HCT116 (cell line): ENCODE data around the gene APH1B. TPM values are rescaled to one million over a fixed set of nuclear protein-coding genes. Genes with fewer than 3 reads are reported as not detected.

Experiments used
- ATAC-seq: fragments of 200-7000 bp; cut with Tn5 transposase; 2 replicates; pipeline ENCODE4 v1.9.1; 2020; ENCODE audit warnings: mild to moderate bottlenecking, moderate library complexity
- BruUV-seq: library from RNA; stranded (reverse); fragments of 400-500 nt; replicated peaks from 2 replicates; lab custom pipeline; 2021; lab: Mats Ljungman, UMichigan
- CTCF ChIA-PET: fragments of 300-600 bp; sonication (Branson Sonifier 250); formaldehyde crosslinking; loops from one replicate; lab custom pipeline; 2021; ENCODE audit warnings: antibody characterized with exemption; lab: Charles Lee
- POLR2A ChIA-PET: fragments of 300-600, 350-600 bp; sonication (Branson Sonifier 250); formaldehyde crosslinking; loops from one replicate; lab custom pipeline; 2021; ENCODE audit warnings: antibody characterized with exemption; lab: Charles Lee
- RAD21 ChIA-PET, 2 experiments: fragments of 300-600 bp; sonication (Branson Sonifier 250); formaldehyde crosslinking; loops; one replicate each; lab custom pipeline; 2023; ENCODE audit warnings: low total read pairs in 2 of 2; ENCODE audit not compliant: uncharacterized antibody in 2 of 2, unreplicated experiment in 2 of 2, low non-redundant PET in 1 of 2; lab: Charles Lee
- DNase-seq: peaks from one replicate; pipeline ENCODE4 v3.0.0-alpha.2; 2010; ENCODE audit warnings: low read depth, low spot score
- H2AFZ ChIP-seq: fragments of 200-600 bp; shearing (Covaris generic), sonication (generic); 2 replicates; pipeline ENCODE4 v1.6.1; 2017; ENCODE audit warnings: low read depth, mixed run types, mixed read lengths, antibody characterized with exemption, low read length; ENCODE audit not compliant: poor library complexity, severe bottlenecking
- H3K27ac ChIP-seq: 2 replicates; pipeline ENCODE4 v1.5.1; 2012; ENCODE audit warnings: low read depth, low read length
- H3K27me3 ChIP-seq: fragments of 200-600 bp; sonication (generic); 2 replicates; pipeline ENCODE4 v1.6.1; 2016; ENCODE audit warnings: mixed run types, low read length, mixed read lengths; ENCODE audit not compliant: insufficient read depth
- H3K36me3 ChIP-seq, 2 experiments: fragments of 200-500 bp in 1 of 2; fragments of 200-600 bp in 1 of 2; sonication (Bioruptor generic) in 1 of 2; sonication (generic) in 1 of 2; 2 replicates each; pipeline versions ENCODE4 v1.5.1 to v1.6.1; 2014 to 2016; ENCODE audit warnings: low read length in 2 of 2, inconsistent platforms in 1 of 2, mixed read lengths in 1 of 2, mixed run types in 1 of 2; ENCODE audit not compliant: insufficient read depth in 2 of 2, control insufficient read depth in 1 of 2
- H3K4me1 ChIP-seq, 2 experiments: fragments of 200-600 bp in 1 of 2; sonication (generic) in 1 of 2; 2 replicates each; pipeline versions ENCODE4 v1.5.1 to v1.6.1; 2012 to 2017; ENCODE audit warnings: low read length in 2 of 2, inconsistent platforms in 1 of 2, mild to moderate bottlenecking in 1 of 2, mixed read lengths in 1 of 2, mixed run types in 1 of 2, moderate library complexity in 1 of 2; ENCODE audit not compliant: insufficient read depth in 2 of 2, control insufficient read depth in 1 of 2
- H3K4me2 ChIP-seq: fragments of 200-600 bp; sonication (generic); 2 replicates; pipeline ENCODE4 v1.6.1; 2017; ENCODE audit warnings: mixed run types, low read length, mixed read lengths
- H3K4me3 ChIP-seq, 2 experiments: fragments of 200-600 bp in 1 of 2; sonication (generic) in 1 of 2; replicated peaks in 1 of 2; 2 replicates each; pipeline ENCODE4 v1.5.1; 2011 to 2016; ENCODE audit warnings: low read length in 2 of 2, control low read depth in 1 of 2, low read depth in 1 of 2, mild to moderate bottlenecking in 1 of 2, mixed read lengths in 1 of 2, mixed run types in 1 of 2
- H3K79me2 ChIP-seq: fragments of 200-600 bp; sonication (generic); 2 replicates; pipeline ENCODE4 v1.6.1; 2017; ENCODE audit warnings: mild to moderate bottlenecking, mixed run types, low read length, moderate library complexity, mixed read lengths; ENCODE audit not compliant: insufficient read depth
- H3K9ac ChIP-seq: fragments of 200-600 bp; sonication (generic); 2 replicates; pipeline ENCODE4 v1.6.1; 2016; ENCODE audit warnings: low read length, mixed read lengths
- H3K9me2 ChIP-seq: fragments of 200-600 bp; sonication (generic), shearing (Covaris generic); 2 replicates; pipeline ENCODE4 v1.6.1; 2017; ENCODE audit warnings: mixed run types, mild to moderate bottlenecking, moderate library complexity; ENCODE audit not compliant: insufficient read depth
- H3K9me3 ChIP-seq, 2 experiments: fragments of 200-500 bp in 1 of 2; fragments of 200-600 bp in 1 of 2; sonication (Bioruptor generic) in 1 of 2; sonication (generic) in 1 of 2; 2 replicates each; pipeline ENCODE4 v1.6.1; 2014 to 2017; ENCODE audit warnings: low read length in 2 of 2, mixed read lengths in 2 of 2, inconsistent platforms in 1 of 2, low read depth in 1 of 2, mild to moderate bottlenecking in 1 of 2, mixed run types in 1 of 2, moderate library complexity in 1 of 2; ENCODE audit not compliant: control insufficient read depth in 1 of 2, insufficient read depth in 1 of 2
- H4K20me1 ChIP-seq: fragments of 200-600 bp; sonication (generic), shearing (Covaris generic); 2 replicates; pipeline ENCODE4 v1.6.1; 2017; ENCODE audit warnings: mixed run types, mild to moderate bottlenecking, moderate library complexity; ENCODE audit not compliant: insufficient read depth
- CBX3 ChIP-seq: IDR thresholded peaks from 2 replicates; pipeline ENCODE4 v1.6.1; 2012; ENCODE audit warnings: low read depth
- CEBPB ChIP-seq: IDR thresholded peaks from 2 replicates; pipeline ENCODE4 v1.6.1; 2012; ENCODE audit warnings: low read depth
- EGR1 ChIP-seq: IDR thresholded peaks from 2 replicates; pipeline ENCODE4 v1.6.1; 2012; ENCODE audit warnings: low read depth
- EZH2 ChIP-seq: fragments of 200-600 bp; sonication (generic); IDR thresholded peaks from 2 replicates; pipeline ENCODE4 v1.6.1; 2017; ENCODE audit warnings: antibody characterized with exemption, mixed run types
- EZH2phosphoT487 ChIP-seq: fragments of 200-600 bp; IDR thresholded peaks from 2 replicates; pipeline ENCODE4 v1.6.1; 2018; ENCODE audit warnings: antibody characterized with exemption, borderline replicate concordance
- FOSL1 ChIP-seq: IDR thresholded peaks from 2 replicates; pipeline ENCODE4 v1.6.1; 2012; ENCODE audit warnings: low read depth
- JUND ChIP-seq: IDR thresholded peaks from 2 replicates; pipeline ENCODE4 v1.6.1; 2012
- POLR2A ChIP-seq: IDR thresholded peaks from 2 replicates; pipeline ENCODE4 v1.7.0; 2011; ENCODE audit warnings: borderline replicate concordance; ENCODE audit not compliant: insufficient read depth, insufficient read length; ENCODE audit errors: extremely low read depth
- POLR2AphosphoS5 ChIP-seq: IDR thresholded peaks from 2 replicates; pipeline ENCODE4 v1.6.1; 2011; ENCODE audit warnings: mild to moderate bottlenecking, low read depth, low read length, moderate library complexity
- SIN3A ChIP-seq: IDR thresholded peaks from 2 replicates; pipeline ENCODE4 v1.6.1; 2012; ENCODE audit warnings: low read depth
- YY1 ChIP-seq: IDR thresholded peaks from 2 replicates; pipeline ENCODE4 v1.6.1; 2011; ENCODE audit warnings: low read length, low read depth, moderate library complexity, mild to moderate bottlenecking; ENCODE audit not compliant: insufficient replicate concordance; ENCODE audit errors: extremely low read depth
- intact Hi-C: fragments of 100-400 bp; cut with micrococcal nuclease; formaldehyde crosslinking; loops from 2 replicates; pipeline ENCODE4 v1.10.0; 2022
- total RNA-seq: library from RNA; stranded (reverse); gene quantifications from one replicate; pipeline ENCODE4 v1.2.1, GENCODE V29; 2021; ENCODE audit not compliant: unreplicated experiment
- TF ChIP-seq, protein P1 (sequence below): IDR thresholded peaks from 2 replicates; pipeline ENCODE4 v1.6.1; 2012
- TF ChIP-seq, protein P2 (sequence below): IDR thresholded peaks from 2 replicates; pipeline ENCODE4 v1.6.1; 2011; ENCODE audit warnings: mild to moderate bottlenecking, low read length, moderate library complexity; ENCODE audit not compliant: insufficient replicate concordance; ENCODE audit errors: extremely low read depth
- TF ChIP-seq, protein P3 (sequence below): IDR thresholded peaks from 2 replicates; pipeline ENCODE4 v1.6.1; 2012; ENCODE audit warnings: low read depth

APH1B gene
- total RNA-seq, 1 experiment from 2014 or later = 8.5 TPM

DNA sequence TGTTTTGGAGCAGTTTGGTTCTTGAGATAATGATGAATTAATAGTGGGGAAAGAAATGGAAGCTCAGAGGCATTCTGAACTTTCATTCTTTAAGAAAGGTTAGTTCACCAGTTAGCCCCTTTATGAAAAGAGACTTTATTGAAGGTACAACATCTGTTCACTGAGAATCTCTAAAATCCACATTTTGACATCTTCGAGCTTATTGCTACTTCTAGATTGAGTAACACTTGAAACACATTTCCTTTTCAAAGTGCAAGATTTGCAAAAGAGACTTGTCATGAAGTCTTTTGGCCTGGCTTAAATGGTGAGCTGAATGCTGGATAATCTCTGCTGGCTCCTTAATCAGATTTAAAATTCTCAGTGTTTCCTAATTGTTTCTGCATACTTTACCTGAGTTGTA lies 45.7 kb upstream of the APH1B start:
- Histone ChIP-seq H3K36me3 (no peaks in the 10 kb centered on the region), H4K20me1 (no peaks in the 10 kb centered on the region), H3K9me2 (no peaks in the 10 kb centered on the region), H3K27me3 (no peaks in the 10 kb centered on the region)
- ChIA-PET RAD21 (interaction anchor here in 1 of 2 experiments (0.7 kb wide), 1 partner anchor 48 kb away, joined by 3 read pairs; no protein-coding TSS in a partner anchor), CTCF (no interaction called here), POLR2A (no interaction called here)
- ATAC-seq (no peak), DNase-seq (no peak)
- no peak for TF ChIP-seq YY1
- TF ChIP-seq, all 23 proteins: peak for 0
- no peak overlapping the region for H2AFZ ChIP-seq
- H3K9me3 ChIP-seq = no peaks in the 10 kb centered on the region
- H3K4me2 ChIP-seq = no peak overlapping the region
- intact Hi-C loops = no loop called here
- no peak overlapping the region for H3K27ac ChIP-seq
- no TSS peak for BruUV-seq
- peaks cover 0 to 14% of the 10 kb centered on the region in 2 experiments; a peak in 2 of 4 replicates for H3K4me1 ChIP-seq
- no peaks in the 10 kb centered on the region for H3K79me2 ChIP-seq
- H3K4me3 ChIP-seq = no peak overlapping the region
- H3K9ac ChIP-seq = no peak overlapping the region

DNA sequence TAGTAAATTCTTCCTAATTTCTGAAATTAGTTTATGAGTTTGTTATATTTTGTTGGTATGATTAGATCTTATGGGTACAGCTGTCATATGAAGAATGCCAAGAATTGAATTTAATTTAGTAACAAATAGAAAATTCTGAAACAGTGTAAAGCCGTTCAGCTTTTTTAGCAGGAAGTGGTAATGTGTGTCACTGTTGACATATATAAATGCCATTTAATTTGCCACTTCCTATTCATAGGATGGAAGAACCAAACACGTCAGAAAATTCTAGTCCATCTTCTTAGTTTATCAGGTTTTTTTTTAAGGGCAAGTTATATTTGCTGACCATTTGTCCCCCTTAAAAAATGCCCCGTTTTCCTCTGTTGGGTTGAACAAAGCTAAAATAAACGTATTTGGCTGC lies 45.0 kb upstream of the APH1B start:
- no peaks in the 10 kb centered on the region for H3K79me2 ChIP-seq
- TF ChIP-seq EGR1 = no peak
- TF ChIP-seq, protein P1, sequence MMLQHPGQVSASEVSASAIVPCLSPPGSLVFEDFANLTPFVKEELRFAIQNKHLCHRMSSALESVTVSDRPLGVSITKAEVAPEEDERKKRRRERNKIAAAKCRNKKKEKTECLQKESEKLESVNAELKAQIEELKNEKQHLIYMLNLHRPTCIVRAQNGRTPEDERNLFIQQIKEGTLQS = no peak
- TF ChIP-seq, protein P2, sequence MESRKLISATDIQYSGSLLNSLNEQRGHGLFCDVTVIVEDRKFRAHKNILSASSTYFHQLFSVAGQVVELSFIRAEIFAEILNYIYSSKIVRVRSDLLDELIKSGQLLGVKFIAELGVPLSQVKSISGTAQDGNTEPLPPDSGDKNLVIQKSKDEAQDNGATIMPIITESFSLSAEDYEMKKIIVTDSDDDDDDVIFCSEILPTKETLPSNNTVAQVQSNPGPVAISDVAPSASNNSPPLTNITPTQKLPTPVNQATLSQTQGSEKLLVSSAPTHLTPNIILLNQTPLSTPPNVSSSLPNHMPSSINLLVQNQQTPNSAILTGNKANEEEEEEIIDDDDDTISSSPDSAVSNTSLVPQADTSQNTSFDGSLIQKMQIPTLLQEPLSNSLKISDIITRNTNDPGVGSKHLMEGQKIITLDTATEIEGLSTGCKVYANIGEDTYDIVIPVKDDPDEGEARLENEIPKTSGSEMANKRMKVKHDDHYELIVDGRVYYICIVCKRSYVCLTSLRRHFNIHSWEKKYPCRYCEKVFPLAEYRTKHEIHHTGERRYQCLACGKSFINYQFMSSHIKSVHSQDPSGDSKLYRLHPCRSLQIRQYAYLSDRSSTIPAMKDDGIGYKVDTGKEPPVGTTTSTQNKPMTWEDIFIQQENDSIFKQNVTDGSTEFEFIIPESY = no peak
- no peak for TF ChIP-seq SIN3A
- TF ChIP-seq CBX3 = no peak
- no peak for TF ChIP-seq FOSL1
- TF ChIP-seq JUND = no peak
- TF ChIP-seq, protein P3, sequence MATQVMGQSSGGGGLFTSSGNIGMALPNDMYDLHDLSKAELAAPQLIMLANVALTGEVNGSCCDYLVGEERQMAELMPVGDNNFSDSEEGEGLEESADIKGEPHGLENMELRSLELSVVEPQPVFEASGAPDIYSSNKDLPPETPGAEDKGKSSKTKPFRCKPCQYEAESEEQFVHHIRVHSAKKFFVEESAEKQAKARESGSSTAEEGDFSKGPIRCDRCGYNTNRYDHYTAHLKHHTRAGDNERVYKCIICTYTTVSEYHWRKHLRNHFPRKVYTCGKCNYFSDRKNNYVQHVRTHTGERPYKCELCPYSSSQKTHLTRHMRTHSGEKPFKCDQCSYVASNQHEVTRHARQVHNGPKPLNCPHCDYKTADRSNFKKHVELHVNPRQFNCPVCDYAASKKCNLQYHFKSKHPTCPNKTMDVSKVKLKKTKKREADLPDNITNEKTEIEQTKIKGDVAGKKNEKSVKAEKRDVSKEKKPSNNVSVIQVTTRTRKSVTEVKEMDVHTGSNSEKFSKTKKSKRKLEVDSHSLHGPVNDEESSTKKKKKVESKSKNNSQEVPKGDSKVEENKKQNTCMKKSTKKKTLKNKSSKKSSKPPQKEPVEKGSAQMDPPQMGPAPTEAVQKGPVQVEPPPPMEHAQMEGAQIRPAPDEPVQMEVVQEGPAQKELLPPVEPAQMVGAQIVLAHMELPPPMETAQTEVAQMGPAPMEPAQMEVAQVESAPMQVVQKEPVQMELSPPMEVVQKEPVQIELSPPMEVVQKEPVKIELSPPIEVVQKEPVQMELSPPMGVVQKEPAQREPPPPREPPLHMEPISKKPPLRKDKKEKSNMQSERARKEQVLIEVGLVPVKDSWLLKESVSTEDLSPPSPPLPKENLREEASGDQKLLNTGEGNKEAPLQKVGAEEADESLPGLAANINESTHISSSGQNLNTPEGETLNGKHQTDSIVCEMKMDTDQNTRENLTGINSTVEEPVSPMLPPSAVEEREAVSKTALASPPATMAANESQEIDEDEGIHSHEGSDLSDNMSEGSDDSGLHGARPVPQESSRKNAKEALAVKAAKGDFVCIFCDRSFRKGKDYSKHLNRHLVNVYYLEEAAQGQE = no peak
- TF ChIP-seq EZH2 = no peak
- no peak for TF ChIP-seq CEBPB
- no peak for TF ChIP-seq POLR2AphosphoS5
- TF ChIP-seq POLR2A = no peak
- TF ChIP-seq EZH2phosphoT487 = no peak
- POLR2A ChIA-PET = no interaction called here
- CTCF ChIA-PET = no interaction called here
- DNase-seq (no peak), ATAC-seq (no peak)
- no peaks in the 10 kb centered on the region for H3K9me2 ChIP-seq
- no peak overlapping the region for H2AFZ ChIP-seq
- no peak overlapping the region for H3K4me2 ChIP-seq
- H3K9me3 ChIP-seq = no peaks in the 10 kb centered on the region
- no peaks in the 10 kb centered on the region for H3K36me3 ChIP-seq
- RAD21 ChIA-PET = no interaction called here
- no peak overlapping the region for H3K27ac ChIP-seq
- no peaks in the 10 kb centered on the region for H4K20me1 ChIP-seq
- no TSS peak for BruUV-seq
- H3K27me3 ChIP-seq = no peaks in the 10 kb centered on the region
- peaks cover 0 to 14% of the 10 kb centered on the region in 2 experiments; a peak in 2 of 4 replicates for H3K4me1 ChIP-seq
- H3K9ac ChIP-seq = no peak overlapping the region
- intact Hi-C loops = no loop called here
- H3K4me3 ChIP-seq = no peak overlapping the region
